HG02759 (cell line): ENCODE measurements around the gene PHTF1.

Experiments used
- ATAC-seq: cut with Tn5 transposase; IDR thresholded peaks from one replicate; pipeline ENCODE4 v1.9.1; 2021; ENCODE audit warnings: mild to moderate bottlenecking, moderate library complexity; ENCODE audit not compliant: unreplicated experiment

Gene PHTF1

GRCh38 chr1:113759333-113760101 lies at the start of gene PHTF1:
TSS of gene PHTF1 (minus strand) at chr1:113759486. CDS start at chr1:113758703, 783 bp downstream.
- ATAC-seq: peak; percentile 88

GRCh38 chr1:113808450-113809195 lies 49.3 kb upstream of the PHTF1 start:
- no peak for ATAC-seq

- ATAC-seq: no peak
These were observed 46.4 kb upstream of the PHTF1 start for GRCh38 chr1:113805639-113806038.

- no peak for ATAC-seq
These were observed 45.9 kb upstream of the PHTF1 start for GRCh38 chr1:113805256-113805531.

GRCh38 chr1:113804421-113805255 lies 45.4 kb upstream of the PHTF1 start:
- no peak for ATAC-seq

GRCh38 chr1:113802367-113803007 lies 43.2 kb upstream of the PHTF1 start:
- ATAC-seq: no peak

- no peak for ATAC-seq
These were observed 41.2 kb upstream of the PHTF1 start for GRCh38 chr1:113800487-113800886.

- no peak for ATAC-seq
These were observed 38.2 kb upstream of the PHTF1 start for GRCh38 chr1:113797472-113797871.

- no peak for ATAC-seq
These were observed 34.9 kb upstream of the PHTF1 start for GRCh38 chr1:113793878-113794834.

GRCh38 chr1:113792986-113793385 lies 33.7 kb upstream of the PHTF1 start:
- ATAC-seq: no peak

- no peak for ATAC-seq
These were observed 33.2 kb upstream of the PHTF1 start for GRCh38 chr1:113792471-113792870.

GRCh38 chr1:113788802-113789201 lies 29.5 kb upstream of the PHTF1 start:
- ATAC-seq: no peak

GRCh38 chr1:113787663-113788062 lies 28.4 kb upstream of the PHTF1 start:
- no peak for ATAC-seq

- ATAC-seq: no peak
These were observed 26.8 kb upstream of the PHTF1 start for GRCh38 chr1:113786069-113786468.

GRCh38 chr1:113784104-113784779 lies 25.0 kb upstream of the PHTF1 start:
- peak; percentile 63 for ATAC-seq

- ATAC-seq: peak; percentile 84
These were observed 24.2 kb upstream of the PHTF1 start for GRCh38 chr1:113783254-113784103.

GRCh38 chr1:113782406-113782805 lies 23.1 kb upstream of the PHTF1 start:
- no peak for ATAC-seq

GRCh38 chr1:113780374-113781146 lies 21.3 kb upstream of the PHTF1 start:
- ATAC-seq: peak; percentile 47
